Measurements from ENCODE around the gene CCNY.
A peak's percentile ranks its signal among the peaks of the same experiment; 100 is the strongest.
"Not testable (repeated sequence)": the region's sequence is repeated elsewhere in the genome, so short reads cannot be mapped to it uniquely, and the experiment has no call there.

The CCNY gene

GRCh38 chr10:35335133-35336083 lies 901 bp upstream of the CCNY start:
- no peak for DNase-seq

GRCh38 chr10:35336921-35337823 lies 863 bp downstream of the CCNY start:
- DNase-seq: peak; percentile 75

- DNase-seq: no peak
Measured at GRCh38 chr10:35339942-35340341, 3.6 kb downstream of the CCNY start.

DNA sequence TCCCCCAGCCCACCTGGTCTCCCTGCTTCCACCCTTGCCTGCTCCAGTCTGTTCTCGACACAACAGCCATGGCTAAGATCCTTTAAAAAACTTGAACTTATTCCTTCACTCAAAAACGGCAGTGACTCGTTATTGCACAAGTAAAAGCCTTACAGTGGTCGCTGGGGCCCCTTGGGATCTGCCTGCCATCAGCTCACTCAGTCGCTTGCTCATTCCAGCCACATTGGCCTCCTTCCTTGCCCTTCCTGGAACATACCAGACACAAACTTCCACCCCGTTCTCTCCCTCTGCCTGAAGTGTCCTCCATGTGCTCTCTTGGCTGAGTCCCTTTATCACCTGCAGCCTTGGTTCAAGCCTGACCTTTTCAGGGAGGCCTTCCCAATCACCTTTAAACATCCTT lies 4.7 kb downstream of the CCNY start:
- DNase-seq: no peak

DNA sequence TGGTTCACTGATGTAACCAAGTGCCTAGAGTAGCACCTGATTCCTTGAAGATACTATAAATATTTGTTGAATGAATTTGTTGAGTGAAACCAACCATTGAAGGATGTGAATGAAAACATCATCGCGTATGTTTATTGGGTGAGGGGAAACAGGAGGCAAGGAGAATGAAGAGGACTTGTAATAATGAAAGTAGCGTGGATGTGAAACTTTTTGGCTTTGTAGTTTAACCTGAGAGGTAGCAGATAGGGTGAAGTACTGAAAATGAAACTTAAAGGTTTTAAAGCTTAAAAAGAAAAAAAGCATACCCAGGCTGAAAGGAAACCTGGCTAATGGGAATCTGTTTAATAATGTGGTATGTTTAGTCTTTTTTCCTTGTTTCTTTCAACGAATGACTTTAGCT lies 5.2 kb downstream of the CCNY start:
- DNase-seq: no peak

- DNase-seq: no peak
Measured at GRCh38 chr10:35342183-35342753, 6.0 kb downstream of the CCNY start.

DNA sequence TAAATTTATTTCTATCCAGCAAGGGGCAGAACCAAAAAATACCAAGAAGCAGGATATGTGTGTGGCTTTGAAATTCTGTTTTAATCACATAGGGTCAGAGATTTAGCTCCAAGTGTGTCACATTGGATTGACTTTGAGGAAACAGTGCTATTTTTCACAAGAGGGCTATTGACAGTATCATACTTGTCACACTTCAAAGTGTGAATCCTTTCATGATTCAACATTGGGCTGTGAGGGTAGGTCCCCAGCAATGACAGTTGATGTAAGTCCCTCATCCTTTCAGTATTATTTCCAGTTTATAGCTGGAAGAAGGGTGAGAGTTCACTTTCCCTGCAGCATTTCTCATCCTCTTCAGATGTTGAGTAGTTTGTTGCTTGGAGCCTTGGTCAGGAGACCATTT lies 7.4 kb downstream of the CCNY start:
- no peak for DNase-seq

GRCh38 chr10:35345383-35345742 lies 9.1 kb downstream of the CCNY start:
- DNase-seq: no peak

GRCh38 chr10:35346248-35346647 lies 9.9 kb downstream of the CCNY start:
- no peak for DNase-seq

DNA sequence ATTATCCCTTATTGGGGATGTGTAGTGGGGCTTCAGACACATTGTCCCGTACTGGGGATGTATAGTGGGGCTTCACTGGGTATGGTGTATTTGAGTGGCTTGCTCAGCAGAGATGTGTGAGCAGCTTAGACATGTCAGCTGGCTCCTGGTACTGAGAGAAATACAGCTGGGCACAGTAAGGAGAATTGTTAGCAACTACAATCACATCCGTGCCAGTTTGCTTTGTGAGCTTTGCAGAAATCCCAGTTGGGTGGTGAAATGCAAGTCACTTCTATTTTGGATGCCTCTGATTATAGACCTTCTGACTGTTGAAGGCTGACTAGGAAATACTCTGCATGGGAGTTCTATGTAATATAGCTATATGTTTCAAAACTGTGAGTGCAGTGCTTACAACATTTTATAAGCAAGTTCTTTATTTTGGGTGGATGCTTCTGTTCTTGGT lies 10.8 kb downstream of the CCNY start:
- DNase-seq: no peak

- no peak for DNase-seq
Measured at GRCh38 chr10:35347899-35348608, 11.7 kb downstream of the CCNY start.

DNA sequence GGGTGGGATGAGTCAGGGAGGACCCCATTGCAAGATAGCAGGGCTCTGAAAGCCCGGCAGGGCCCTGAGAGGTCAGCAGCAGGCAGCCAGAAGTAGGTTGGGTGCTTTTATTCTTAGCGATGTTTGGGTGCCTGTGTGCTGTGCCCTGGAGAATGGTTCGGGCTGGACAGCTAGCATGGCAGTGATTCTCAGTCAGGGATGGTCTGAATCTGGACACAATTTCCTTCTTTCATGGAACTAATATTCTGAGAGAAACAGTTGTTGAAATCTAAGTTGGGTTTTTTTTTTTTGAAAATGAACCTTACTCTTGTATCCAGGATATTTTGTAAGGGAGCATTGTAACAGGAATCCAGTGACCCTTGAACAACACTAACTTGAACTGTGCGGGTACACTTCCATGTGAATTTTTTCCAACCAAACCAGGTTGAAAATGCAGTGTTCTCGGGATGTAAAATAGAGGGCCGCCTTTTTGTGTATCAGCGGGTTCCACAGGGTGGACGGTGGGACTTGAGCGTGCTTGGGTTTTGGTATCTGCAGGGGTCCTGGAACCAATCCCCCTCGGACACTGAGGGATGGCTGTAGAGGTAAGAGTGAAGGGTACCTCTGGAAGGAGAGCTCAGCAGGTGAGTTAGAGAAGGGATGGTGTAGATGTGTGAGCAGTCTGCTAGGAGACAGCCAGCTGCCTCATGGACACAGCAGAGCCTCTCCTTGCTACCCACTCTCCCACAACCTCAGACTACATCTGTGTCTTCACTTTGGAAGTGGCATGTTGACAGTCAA lies 12.5 kb downstream of the CCNY start:
- DNase-seq: no peak

- DNase-seq: no peak
Measured at GRCh38 chr10:35349389-35349915, 13.1 kb downstream of the CCNY start.

- no peak for DNase-seq
Measured at GRCh38 chr10:35351021-35351420, 14.7 kb downstream of the CCNY start.

DNA sequence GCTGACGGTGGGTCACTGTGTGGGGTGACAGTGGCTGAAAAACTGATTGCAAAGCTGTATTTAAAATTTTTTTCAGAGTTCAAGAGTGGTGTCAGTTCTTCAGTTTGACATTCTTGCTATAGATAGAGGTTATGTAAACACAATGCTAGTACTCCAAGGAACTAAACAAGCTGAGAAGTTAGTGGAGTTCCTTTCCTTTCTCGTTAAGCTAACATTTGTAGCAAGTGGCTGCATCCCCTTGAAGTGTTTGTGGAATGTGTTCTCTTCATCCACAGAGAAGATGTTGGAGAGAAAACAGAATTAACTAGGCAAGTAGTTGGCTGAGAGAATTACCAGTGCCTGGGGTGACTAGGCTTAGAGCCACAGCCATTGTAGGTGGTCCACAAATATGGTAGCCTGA lies 15.8 kb downstream of the CCNY start:
- DNase-seq: no peak

GRCh38 chr10:35352512-35352911 lies 16.2 kb downstream of the CCNY start:
- no peak for DNase-seq

GRCh38 chr10:35353395-35353794 lies 17.1 kb downstream of the CCNY start:
- DNase-seq: no peak

- DNase-seq: no peak
Measured at GRCh38 chr10:35353805-35354204, 17.5 kb downstream of the CCNY start.

DNA sequence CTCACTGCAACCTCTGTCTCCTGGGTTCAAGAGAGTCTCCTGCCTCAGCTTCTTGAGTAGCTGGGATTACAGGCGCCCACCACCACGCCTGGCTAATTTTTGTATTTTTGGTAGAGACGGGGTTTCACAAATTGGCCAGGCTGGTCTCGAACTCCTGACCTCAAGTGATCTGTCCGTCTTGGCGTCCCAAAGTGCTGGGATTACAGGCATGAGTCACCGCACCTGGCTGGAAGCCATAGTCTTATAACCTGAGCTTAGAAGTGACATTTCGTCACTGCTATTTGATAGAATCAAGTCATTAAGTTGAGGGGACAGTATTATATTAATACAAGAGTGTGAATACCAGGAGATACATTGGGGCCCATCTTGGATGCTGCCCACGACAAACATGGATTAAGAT lies 17.9 kb downstream of the CCNY start:
- not testable (repeated sequence) for DNase-seq

GRCh38 chr10:35355971-35356724 lies 19.8 kb downstream of the CCNY start:
- no peak for DNase-seq

DNA sequence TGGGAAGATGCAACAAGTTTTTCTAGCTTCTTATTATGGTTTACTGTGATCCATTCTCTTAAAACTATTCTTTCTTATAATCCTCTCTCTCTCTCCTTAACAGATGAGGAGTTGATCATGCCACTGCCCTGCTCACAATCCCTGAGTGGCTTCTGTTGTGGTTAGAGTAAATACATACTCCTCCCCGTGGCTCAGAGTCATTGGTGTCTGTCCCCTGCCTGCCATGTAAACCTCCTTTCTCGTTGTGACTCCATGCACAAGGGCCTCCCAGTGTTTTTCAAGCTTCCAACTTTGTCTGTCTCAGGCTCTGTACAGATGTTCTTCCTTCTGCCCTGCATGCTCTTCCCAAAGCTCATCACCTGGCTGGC lies 20.4 kb downstream of the CCNY start:
- no peak for DNase-seq
